Hematopoietic multipotent progenitor cell treated with erythropoietin and hydrocortisone succinate and interleukin-3 and kit ligand, for 17 days (in vitro differentiated cells): ENCODE results near the gene RABGAP1L.
"Not testable (repeated sequence)": the region's sequence is repeated elsewhere in the genome, so short reads cannot be mapped to it uniquely, and the experiment has no call there.

Experiments
- DNase-seq: peaks from one replicate; pipeline ENCODE4 v3.0.0-alpha.2; 2015; ENCODE audit warnings: low spot score

RABGAP1L gene

DNA sequence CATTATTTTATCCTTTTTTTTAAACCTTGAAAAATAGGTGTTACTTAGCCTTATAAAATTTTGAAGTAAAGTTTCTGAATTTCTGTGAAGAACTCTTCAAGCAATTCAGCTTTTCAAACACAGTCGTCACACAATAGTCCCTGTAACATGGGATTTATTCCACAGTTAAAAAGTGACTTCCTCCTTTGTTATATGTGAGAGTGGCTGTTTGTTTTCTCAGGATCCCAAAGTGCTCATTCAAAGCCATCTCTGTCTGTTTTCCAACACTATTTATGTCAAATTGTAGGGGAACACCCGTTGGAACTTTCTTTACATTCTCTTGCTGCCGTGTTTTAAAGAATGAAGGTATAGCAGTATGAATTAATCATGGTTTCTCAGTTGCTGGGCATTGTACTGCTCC is 207.6 kb downstream of the RABGAP1L start:
- no peak for DNase-seq

DNA sequence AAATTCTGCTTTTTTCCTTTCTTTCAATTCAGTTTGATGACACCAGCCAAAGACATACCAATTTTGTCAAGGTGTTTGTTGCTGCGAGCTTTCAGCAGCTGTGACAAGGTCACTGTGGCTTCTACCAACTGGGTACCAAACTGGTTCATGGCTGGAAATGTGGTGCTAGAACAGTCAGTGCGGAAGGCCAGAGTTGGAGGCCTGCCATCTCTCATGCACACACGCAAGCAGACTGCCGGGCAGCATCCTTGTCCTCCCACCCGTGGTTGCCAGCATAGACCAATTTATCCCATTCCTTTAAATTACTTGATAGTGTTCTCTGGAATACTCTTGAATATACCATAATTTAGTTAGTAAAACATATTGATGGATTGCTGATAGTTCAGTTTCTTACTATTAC is 208.6 kb downstream of the RABGAP1L start:
- no peak for DNase-seq

- DNase-seq: no peak
Observed at GRCh38 chr1:174376030-174376429, 216.7 kb downstream of the RABGAP1L start.

DNA sequence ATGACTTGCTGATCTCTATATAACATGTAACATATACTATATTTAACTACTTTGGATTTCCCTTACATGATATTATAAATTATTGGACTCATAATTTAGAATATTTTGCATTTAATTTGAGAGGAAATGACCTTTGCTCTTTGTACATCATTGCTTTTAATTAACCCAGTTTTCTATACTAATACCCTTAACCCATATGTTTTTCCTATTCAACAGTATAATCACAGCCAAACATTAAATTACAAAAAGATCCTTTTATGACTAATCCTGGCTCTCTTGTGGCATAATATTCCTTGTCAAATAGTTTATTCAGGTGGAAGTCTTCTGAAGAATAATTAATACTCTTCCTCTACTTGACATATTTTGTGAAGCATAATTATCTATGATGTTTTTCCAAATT is 232.4 kb downstream of the RABGAP1L start:
- no peak for DNase-seq

- DNase-seq: no peak
Observed at GRCh38 chr1:174393885-174394284, 234.6 kb downstream of the RABGAP1L start.

DNA sequence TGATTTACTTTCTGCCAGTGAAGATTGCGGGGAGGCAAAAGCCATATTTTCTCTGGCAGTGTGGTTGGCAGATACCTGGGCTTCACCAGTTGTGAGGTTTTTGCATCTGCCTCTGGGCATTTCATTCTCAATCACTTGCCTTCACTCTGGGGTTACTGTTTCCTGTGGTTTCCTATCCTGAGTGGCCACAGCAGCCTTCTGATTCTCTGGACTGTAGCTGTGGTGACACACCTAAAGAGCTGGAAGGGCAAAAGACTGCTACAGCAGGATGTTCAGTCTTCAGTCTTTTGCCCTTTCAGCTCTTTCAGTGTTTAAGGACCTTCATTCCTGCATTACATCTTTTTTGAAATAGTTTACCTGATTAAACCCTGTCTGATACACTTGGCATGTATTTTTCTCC is 237.9 kb downstream of the RABGAP1L start:
- DNase-seq: no peak

GRCh38 chr1:174398246-174398645 is 238.9 kb downstream of the RABGAP1L start:
- no peak for DNase-seq

GRCh38 chr1:174399211-174399610 is 239.9 kb downstream of the RABGAP1L start:
- no peak for DNase-seq

DNA sequence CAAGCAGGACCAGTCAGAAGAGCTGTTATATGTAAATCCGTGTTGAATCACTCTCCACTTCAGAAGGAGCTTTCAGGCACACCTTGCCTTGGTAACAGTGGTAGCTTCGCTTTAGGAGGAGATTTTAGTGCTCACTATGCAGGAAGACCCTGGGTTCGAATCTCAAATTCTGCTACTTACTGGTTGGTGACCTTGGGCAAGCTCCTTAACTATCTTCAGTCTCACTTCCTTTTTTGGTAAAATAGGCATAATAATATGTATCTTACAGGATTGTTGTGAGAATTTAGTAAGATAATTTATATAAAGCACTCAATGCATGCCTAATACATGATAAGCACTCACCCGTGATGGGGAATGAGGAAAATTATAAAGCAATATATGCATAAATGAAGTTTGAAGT is 241.8 kb downstream of the RABGAP1L start:
- no peak for DNase-seq

DNA sequence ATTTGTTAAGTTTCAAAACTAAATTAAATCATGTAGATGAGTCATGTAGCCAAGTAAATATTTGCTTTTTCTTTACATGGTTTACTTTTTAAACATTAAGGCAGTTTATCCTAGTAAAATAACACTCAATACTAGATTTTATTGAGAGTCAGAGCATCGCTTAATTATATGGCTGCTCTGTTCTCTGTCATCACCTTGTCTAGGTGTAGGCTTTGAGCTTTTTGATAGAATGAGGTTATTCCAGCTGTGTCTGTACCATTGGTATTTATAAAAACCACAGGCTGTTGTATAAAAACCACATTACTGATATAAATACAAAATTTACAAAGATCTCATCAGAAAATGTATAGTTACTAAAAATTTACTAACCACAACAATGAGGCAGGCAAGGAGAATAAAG is 245.9 kb downstream of the RABGAP1L start:
- no peak for DNase-seq

- no peak for DNase-seq
Observed at GRCh38 chr1:174406421-174406820, 247.1 kb downstream of the RABGAP1L start.

DNA sequence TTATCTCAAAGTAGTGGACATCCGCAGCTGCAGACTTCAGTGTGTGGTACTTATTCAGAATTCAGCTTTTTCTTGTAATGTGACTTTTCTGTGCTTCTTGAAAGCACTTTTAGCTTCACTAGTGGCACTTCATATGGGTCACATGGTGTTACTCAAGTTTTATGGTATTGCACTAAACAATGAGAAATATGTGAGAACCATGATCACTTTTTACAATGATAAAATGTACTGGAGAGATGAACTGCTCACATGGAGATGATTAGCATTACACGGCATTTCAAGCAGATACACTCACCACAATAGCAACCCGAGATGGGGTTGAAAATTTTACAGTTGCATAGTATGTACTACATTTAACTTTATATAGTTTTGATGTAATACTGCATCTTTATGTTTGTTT is 248.3 kb downstream of the RABGAP1L start:
- no peak for DNase-seq

- no peak for DNase-seq
Observed at GRCh38 chr1:174408146-174408545, 248.8 kb downstream of the RABGAP1L start.

- DNase-seq: not testable (repeated sequence)
Observed at GRCh38 chr1:174409801-174410200, 250.5 kb downstream of the RABGAP1L start.

- no peak for DNase-seq
Observed at GRCh38 chr1:174413632-174414031, 254.3 kb downstream of the RABGAP1L start.

GRCh38 chr1:174414203-174414602 is 254.9 kb downstream of the RABGAP1L start:
- DNase-seq: no peak

DNA sequence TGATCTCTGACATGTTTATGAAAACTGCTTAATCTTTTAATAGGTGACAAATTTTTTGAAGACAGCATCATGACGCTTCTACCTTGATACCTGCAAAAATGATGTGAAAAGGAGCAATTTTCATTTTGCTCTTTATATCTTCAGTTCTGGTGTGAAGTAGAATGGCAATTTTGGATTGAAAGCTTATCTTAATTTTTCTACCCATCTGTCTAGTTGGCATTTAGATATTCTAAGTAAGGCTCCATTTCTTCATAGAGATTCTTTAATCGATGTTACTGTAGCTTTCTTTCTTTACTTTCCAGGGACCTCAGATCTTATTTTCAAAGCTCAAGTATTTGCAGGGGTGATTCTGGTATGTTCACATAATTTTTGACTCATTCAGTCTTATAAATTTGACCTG is 256.2 kb downstream of the RABGAP1L start:
- DNase-seq: no peak

DNA sequence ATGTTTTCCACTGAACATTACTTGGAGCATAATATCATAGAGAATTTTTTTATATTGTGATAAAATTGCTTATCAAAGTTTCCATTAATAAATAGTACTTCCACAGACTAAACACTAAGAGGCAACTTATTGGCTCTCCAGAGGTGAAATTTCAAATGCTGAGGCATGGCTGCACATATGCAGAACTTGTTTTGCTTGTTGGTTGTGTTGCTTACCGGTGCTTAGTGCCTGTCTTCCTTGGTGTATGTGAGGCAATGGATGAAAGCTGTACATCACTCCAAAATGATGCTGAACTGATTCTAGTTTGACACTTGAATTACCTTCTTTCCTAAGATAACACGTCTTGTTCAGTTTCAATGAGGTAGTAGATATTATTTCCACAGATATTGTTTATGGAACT is 258.6 kb downstream of the RABGAP1L start:
- no peak for DNase-seq

- DNase-seq: no peak
Observed at GRCh38 chr1:174425121-174425520, 265.8 kb downstream of the RABGAP1L start.

- DNase-seq: no peak
Observed at GRCh38 chr1:174426153-174426552, 266.8 kb downstream of the RABGAP1L start.

DNA sequence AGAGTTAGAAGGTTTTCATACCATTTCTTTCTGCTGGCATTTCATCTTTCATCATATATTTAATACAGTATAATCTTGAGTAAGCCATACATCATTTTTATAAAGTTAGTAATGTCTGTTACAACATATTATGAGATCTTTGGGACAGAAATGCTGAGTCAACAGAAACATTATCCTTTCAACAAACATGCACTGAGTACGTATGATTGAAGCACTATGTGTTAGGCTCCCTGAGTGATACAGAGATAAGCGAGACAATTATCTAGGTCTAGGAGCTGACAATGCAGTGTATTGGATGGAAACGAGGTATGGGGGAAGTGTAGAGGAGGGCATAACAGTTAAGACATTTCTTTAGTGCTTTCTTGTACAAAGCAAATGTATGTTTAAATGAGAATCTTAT is 268.7 kb downstream of the RABGAP1L start:
- no peak for DNase-seq

GRCh38 chr1:174428739-174429138 is 269.4 kb downstream of the RABGAP1L start:
- no peak for DNase-seq

GRCh38 chr1:174433451-174433850 is 274.1 kb downstream of the RABGAP1L start:
- DNase-seq: no peak

GRCh38 chr1:174445351-174445750 is 286.0 kb downstream of the RABGAP1L start:
- no peak for DNase-seq

DNA sequence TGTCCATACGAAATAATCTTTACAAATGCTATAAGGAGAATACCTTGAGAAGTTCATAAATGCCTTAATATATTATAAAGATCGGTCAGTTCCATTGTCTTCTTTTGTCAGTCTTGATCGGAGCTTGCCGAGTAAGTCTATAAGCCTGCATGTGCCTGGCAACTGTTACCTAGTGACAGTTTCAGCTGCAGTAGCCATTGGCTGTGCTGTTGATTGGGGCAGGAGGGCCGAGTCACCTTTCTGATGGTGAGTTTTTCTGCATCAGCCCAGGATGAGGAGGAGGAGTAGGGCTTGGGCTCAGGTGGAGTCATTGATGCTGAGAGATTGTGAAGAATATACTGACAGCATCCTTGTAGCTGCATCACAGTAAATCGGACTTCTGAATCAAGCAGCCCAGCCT is 286.5 kb downstream of the RABGAP1L start:
- DNase-seq: no peak
